Duodenal mucosa (tissue), 2 donors: ENCODE measurements around the gene CHN1.

Experiments used
- H3K27ac ChIP-seq: one replicate; pipeline ENCODE4 v1.7.0; 2013; ENCODE audit warnings: low read depth, low read length
- H3K27me3 ChIP-seq, 2 donors: one replicate each; pipeline ENCODE4 v1.7.0; 2013; ENCODE audit warnings: low read length in 2 of 2, control low read depth in 1 of 2; ENCODE audit not compliant: insufficient read depth in 2 of 2, control insufficient read depth in 1 of 2
- H3K36me3 ChIP-seq, 2 donors: one replicate each; pipeline ENCODE4 v1.7.0; 2013; ENCODE audit warnings: low read length in 2 of 2, control low read depth in 1 of 2; ENCODE audit not compliant: insufficient read depth in 2 of 2, control insufficient read depth in 1 of 2
- H3K4me1 ChIP-seq, 2 donors: one replicate each; pipeline ENCODE4 v1.7.0; 2013; ENCODE audit warnings: low read length in 2 of 2, control low read depth in 1 of 2; ENCODE audit not compliant: insufficient read depth in 2 of 2, control insufficient read depth in 1 of 2
- H3K4me3 ChIP-seq, 2 donors: one replicate each; pipeline ENCODE4 v1.7.0; 2013; ENCODE audit warnings: low read length in 2 of 2, low read depth in 1 of 2
- H3K9ac ChIP-seq, 2 donors: one replicate each; pipeline ENCODE4 v1.7.0; 2013; ENCODE audit warnings: low read length in 2 of 2, low read depth in 1 of 2
- H3K9me3 ChIP-seq, 2 donors: one replicate each; pipeline ENCODE4 v1.7.0; 2013; ENCODE audit warnings: low read length in 2 of 2, control low read depth in 1 of 2; ENCODE audit not compliant: control insufficient read depth in 1 of 2

CHN1 gene

DNA sequence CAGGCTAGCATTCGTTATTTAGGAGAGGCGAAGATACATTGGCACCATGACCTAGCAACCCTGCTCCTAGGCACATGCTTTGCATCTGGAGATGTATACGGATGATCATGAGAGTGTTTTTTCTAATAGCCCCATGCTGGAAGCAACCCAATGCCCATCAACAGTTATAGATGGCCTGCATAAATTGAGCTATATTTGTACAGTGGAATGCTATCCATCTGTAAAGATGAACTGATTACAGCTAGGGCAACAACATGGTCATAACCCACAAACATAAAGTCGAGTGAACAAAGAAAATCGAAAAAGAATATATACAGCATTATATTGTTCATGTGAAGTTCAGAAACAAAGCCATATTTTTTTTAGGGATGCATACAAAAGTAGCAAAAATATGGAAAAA lies 220.3 kb downstream of the CHN1 start:
- H3K4me1 ChIP-seq: no peaks in the 10 kb centered on the region
- no peak overlapping the region for H3K4me3 ChIP-seq
- no peaks in the 10 kb centered on the region for H3K9me3 ChIP-seq
- no peak overlapping the region for H3K9ac ChIP-seq
- H3K36me3 ChIP-seq: no peaks in the 10 kb centered on the region
- no peak overlapping the region for H3K27ac ChIP-seq
- H3K27me3 ChIP-seq: no peaks in the 10 kb centered on the region

DNA sequence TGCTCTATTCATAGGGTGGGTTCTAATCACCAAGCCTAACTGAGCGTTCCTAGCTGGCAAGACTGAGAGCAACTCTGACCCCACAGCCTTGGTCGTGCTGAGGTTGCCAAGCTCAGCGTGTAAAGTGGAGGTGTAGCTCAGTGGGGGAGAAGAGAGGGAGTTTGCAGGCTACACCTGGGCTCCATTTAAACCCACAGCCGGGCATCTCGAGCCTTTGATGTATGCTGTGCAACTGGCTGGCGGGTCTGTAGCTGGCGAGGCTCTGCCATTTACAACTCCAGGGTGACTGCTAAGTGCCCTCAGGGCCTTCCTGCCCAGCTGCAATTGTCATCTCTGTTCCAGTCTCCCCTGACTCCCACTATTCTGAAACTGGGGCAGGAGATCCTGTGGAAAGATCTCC lies 220.9 kb downstream of the CHN1 start:
- H3K4me3 ChIP-seq: no peak overlapping the region
- no peaks in the 10 kb centered on the region for H3K9me3 ChIP-seq
- H3K4me1 ChIP-seq: no peaks in the 10 kb centered on the region
- H3K27me3 ChIP-seq: no peaks in the 10 kb centered on the region
- no peaks in the 10 kb centered on the region for H3K36me3 ChIP-seq
- no peak overlapping the region for H3K27ac ChIP-seq
- no peak overlapping the region for H3K9ac ChIP-seq

DNA sequence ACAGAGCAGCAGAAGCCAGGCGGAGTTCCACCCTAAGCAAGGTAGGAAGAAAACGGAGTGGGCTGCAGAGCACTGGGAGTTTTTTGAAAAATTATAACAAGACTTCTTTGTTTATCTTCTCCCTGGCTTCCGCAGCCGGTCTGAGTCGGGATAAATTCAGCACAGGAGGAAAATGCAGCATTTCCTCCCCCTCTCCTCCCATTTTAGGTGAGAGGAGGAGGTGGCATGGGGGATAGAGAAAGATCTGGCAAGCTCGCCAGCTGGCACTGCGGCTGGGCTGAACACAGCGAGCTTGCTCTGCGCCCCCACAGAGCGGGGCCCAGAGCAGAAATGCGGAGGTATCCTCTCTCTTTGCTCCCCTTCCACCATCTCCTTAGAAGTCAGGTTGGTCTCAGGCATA lies 223.2 kb downstream of the CHN1 start:
- H3K27ac ChIP-seq: no peak overlapping the region
- H3K9me3 ChIP-seq: no peaks in the 10 kb centered on the region
- peaks cover 0 to 4% of the 10 kb centered on the region in 2 donors for H3K4me1 ChIP-seq
- H3K27me3 ChIP-seq: no peaks in the 10 kb centered on the region
- H3K36me3 ChIP-seq: no peaks in the 10 kb centered on the region
- no peak overlapping the region for H3K4me3 ChIP-seq
- no peak overlapping the region for H3K9ac ChIP-seq

DNA sequence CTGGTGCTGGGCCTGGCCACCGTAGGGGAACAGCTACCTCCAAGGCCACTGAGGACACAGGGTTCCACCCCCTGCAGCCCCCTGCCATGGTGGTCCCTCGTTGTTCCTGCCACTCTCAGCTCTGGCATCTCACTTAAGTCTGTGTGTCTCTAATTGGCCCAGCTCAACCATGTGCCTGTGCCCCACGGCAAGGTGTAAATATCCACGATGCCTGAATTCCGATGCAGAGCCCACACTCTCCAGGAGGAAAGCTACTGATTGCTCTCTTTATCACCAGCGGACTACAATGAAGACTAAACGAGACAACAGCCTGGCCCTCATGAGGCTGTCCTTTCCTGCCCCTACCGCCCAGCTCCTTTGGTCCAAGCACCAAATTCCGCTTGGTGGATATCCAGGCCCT lies 223.9 kb downstream of the CHN1 start:
- H3K27ac ChIP-seq: no peak overlapping the region
- H3K4me1 ChIP-seq: peaks cover 0 to 4% of the 10 kb centered on the region in 2 donors

DNA sequence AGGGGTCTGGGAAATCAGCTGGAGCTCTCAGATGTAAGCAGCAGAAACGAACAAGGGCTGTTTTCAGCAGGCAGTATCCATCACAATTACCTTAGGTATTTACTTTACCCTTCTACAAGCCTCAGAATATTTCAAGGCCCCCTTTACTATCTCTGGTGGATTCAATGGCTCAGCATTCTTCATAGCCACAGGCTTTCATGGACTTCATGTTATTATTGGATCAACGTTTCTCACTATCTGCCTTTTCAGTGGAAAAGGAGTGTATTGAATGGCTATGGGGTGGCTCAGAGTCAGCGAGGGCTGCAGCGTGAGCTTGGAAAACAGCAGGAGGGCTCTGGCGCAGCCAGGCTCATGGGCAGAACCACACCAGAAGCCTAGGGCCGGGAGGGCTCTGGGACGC lies 224.3 kb downstream of the CHN1 start:
- Histone ChIP-seq H3K27me3 (no peaks in the 10 kb centered on the region), H3K36me3 (no peaks in the 10 kb centered on the region), H3K27ac (no peak overlapping the region), H3K9ac (no peak overlapping the region), H3K4me1 (peaks cover 0 to 4% of the 10 kb centered on the region in 2 donors), H3K4me3 (no peak overlapping the region), H3K9me3 (no peaks in the 10 kb centered on the region)

More for the DNA sequence above, 223.9 kb downstream of the CHN1 start:
- Histone ChIP-seq H3K36me3 (no peaks in the 10 kb centered on the region), H3K4me3 (no peak overlapping the region), H3K9me3 (no peaks in the 10 kb centered on the region), H3K9ac (no peak overlapping the region), H3K27me3 (no peaks in the 10 kb centered on the region)

DNA sequence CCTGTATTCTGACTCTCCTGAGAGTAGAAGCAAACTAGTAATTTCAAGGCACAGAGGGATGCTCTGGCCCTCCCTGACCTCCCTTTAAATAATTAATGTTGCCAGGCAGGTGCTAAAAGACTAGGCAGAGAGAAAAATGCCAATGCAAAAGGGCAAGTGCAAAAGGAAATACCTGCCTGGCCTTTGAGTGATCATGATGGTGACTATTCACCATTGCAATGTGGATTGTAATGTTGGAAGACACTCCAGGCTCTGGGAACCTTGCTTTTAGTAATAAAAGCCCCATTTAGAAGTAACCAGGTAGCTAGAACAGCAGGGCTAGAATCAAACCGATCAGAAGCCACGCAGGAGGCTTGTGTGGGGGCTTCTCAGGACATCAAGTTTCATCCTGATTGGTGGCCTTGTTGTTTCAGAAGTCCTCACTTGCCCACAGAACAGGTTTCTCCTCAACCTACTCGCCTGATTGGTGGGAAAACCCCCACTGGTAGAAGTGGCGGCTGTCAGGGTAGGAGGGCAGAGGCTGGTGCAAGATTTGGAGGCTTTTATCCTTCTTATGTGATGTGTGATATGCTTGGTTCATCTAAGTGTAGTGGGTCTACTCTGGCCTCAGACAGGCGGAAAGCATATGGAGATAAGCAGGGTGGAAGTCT lies 224.9 kb downstream of the CHN1 start:
- no peak overlapping the region for H3K9ac ChIP-seq
- no peak overlapping the region for H3K27ac ChIP-seq
- H3K4me1 ChIP-seq: peaks cover 0 to 4% of the 10 kb centered on the region in 2 donors
- no peaks in the 10 kb centered on the region for H3K36me3 ChIP-seq
- no peaks in the 10 kb centered on the region for H3K27me3 ChIP-seq
- H3K4me3 ChIP-seq: no peak overlapping the region
- H3K9me3 ChIP-seq: no peaks in the 10 kb centered on the region

DNA sequence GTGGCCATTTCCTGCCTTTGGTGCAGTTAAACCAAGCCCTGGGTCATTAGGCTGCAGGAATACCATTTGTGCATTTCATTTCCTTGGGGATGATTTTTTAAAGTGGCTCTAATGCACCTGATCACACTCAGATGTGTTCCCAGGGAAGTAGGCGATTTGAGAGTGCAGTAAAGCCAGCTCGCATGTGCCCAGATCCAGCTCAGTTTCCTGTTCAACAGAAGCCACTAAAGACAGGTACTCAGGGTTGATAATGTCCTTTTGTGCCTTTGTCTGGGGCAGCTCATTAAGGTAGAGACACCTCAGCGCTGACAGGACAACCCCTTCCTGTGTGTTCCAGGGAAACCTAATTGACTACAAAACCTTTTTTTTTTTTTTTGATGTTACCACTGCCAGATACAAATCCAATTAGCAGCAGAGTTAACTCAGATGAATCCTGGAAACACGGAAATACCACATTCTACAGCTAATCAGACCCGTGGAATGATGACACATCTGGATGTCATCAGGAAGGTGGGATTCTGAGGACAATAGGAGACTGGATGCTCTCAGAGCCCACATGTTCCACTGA lies 225.7 kb downstream of the CHN1 start:
- Histone ChIP-seq H3K36me3 (no peaks in the 10 kb centered on the region), H3K27me3 (no peaks in the 10 kb centered on the region), H3K4me1 (peaks cover 0 to 4% of the 10 kb centered on the region in 2 donors), H3K9ac (no peak overlapping the region), H3K27ac (no peak overlapping the region), H3K9me3 (no peaks in the 10 kb centered on the region), H3K4me3 (no peak overlapping the region)

DNA sequence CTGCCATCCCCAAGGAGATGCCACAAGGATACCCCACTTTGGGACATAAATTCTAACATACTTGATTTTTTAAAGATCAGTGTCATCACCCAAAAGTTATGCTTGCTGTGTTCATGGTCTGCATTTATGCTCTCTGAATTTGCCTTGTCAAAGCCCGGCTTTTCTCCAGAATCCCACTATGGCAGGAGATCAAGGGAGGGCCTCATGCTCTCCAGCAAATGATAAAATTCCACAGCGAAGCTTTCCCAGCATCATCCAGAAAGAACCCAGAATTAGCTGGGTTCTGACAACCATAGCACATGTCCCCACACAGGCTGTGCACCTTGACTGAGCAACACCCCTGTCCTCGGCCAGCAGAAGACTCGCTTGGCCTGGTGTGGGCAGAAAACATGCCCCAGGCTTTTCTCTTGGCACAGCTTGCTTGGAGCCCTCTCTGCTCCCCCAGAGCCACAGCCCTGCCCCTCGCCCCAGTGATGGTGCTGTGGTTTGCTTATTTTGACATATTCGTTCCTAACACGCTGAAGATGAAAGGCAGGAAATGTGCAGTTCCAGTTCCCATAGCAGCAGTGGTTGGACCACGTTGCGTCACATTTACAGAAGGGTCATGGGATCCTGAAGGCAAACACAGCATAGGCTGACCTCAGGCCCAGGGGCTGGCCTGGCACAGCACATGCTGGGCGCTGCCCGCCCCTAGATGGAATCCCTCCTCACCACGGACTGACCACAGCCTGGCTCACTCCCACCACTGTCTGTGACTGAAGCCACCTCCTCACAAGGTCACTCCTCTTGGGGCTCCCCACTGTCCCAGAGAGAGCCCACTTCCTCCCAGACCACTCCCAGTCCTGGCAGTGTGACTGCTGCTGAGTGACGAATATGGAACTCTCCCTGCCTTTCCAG lies 226.8 kb downstream of the CHN1 start:
- peaks cover 0 to 4% of the 10 kb centered on the region in 2 donors for H3K4me1 ChIP-seq
- H3K27me3 ChIP-seq: no peaks in the 10 kb centered on the region
- no peaks in the 10 kb centered on the region for H3K9me3 ChIP-seq
- no peak overlapping the region for H3K4me3 ChIP-seq
- H3K36me3 ChIP-seq: no peaks in the 10 kb centered on the region
- H3K27ac ChIP-seq: no peak overlapping the region
- H3K9ac ChIP-seq: no peak overlapping the region

DNA sequence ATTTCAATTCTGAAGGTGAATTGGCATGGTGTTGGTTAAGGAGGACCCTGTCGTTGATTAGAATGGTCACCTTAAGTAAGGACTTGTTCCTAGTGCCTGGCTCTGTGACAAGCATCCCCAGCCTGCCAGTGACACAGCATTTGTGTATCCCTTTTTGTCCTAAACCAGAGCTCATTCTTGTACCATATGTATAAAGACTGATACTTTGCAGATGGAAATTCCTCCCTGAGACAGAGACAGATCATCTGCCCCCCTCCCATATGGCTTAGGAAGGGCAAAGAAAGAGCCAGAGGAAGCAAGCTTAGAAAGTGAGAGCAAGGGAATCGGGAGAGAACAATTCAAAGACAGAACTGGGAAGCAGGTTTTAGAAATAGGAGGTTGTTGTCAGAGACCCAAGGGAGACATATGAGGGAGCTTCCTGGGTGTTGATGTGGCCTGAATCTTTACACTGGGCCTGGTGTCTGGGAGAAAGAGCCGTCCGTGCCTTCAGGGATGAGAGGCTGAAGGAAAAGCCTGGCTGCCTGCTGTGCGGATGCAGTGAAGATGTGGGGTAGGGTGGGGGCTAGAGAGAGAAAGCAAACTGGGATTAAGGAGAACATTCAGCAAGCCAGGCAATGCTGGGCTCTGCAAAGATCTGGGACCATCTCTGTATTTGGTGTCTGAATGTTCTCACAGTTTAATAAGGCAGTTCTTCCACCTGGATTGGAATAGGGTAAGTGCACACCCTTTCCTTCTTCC lies 227.7 kb downstream of the CHN1 start:
- Histone ChIP-seq H3K27ac (no peak overlapping the region), H3K4me1 (peaks cover 0 to 4% of the 10 kb centered on the region in 2 donors)

DNA sequence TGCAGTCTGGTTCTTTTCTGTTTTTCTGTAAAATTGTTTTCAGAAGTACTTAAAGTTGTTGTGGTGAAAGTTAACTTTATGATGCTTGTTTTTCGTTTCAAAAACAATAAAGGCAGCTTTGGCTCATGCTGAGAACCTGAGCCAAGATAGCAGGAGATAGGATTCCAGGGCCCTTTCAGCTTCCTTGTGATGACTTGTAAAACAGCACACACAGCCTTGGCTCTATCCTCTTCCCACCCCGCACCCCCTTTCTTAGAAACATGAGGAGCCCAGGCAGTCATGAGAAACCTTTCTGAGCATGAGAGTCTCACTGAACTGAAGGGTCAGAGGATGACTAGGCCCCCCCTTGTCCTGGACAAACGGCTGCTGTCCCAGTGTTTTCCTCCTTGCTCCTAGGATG lies 228.5 kb downstream of the CHN1 start:
- Histone ChIP-seq H3K9ac (no peak overlapping the region), H3K36me3 (no peaks in the 10 kb centered on the region), H3K4me3 (no peak overlapping the region), H3K4me1 (peaks cover 7 to 9% of the 10 kb centered on the region in 2 donors), H3K9me3 (no peaks in the 10 kb centered on the region), H3K27me3 (no peaks in the 10 kb centered on the region), H3K27ac (no peak overlapping the region)

More for the DNA sequence above, 227.7 kb downstream of the CHN1 start:
- no peaks in the 10 kb centered on the region for H3K36me3 ChIP-seq
- H3K27me3 ChIP-seq: no peaks in the 10 kb centered on the region
- no peaks in the 10 kb centered on the region for H3K9me3 ChIP-seq
- no peak overlapping the region for H3K4me3 ChIP-seq
- no peak overlapping the region for H3K9ac ChIP-seq
